ENCODE data around the gene LSM5. TPM values are rescaled to one million over a fixed set of nuclear protein-coding genes. Genes with fewer than 3 reads are reported as not detected.

The LSM5 gene
- 28.9 TPM for total RNA-seq

DNA sequence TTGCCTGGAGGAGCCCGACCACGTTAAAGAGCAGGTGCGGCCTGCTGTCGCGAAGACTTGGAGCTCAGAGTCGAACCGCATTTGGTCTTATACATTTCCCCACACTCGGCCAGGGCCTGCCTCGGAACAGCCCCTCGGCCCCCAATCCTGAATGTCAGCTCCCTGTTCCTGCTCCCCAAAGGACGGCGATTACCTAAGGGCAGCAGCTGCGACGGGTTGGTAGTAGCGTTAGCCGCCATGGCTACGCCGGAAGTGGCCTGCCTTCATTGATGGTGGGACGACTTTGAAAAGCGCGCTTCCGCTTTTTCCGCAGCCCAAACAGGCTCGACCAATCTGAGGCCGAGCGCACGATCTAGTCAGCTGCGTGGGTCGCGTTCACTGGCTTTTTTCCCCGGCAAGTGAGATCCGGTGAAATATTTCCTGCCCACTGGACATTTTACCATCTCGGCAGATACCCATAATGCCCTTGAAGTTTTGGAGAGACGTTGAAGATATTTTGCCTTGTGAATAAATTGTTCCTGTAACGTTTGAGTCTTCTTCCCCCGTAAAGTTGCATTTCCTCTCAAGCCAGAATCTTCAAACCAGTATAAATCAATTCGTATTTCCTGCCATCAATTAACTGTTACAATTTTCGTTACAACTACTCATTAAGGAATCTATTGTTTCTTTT, at the start of gene LSM5:
LSM5 (minus strand) TSS at position 254 of the 670 bp plus-strand sequence; CDS start at position 239, 15 bp downstream.
- peak; percentile 54 to 65 for DNase-seq (ENCODE audit: low spot score in 2 of 2)
- no peak for FAIRE-seq

DNA sequence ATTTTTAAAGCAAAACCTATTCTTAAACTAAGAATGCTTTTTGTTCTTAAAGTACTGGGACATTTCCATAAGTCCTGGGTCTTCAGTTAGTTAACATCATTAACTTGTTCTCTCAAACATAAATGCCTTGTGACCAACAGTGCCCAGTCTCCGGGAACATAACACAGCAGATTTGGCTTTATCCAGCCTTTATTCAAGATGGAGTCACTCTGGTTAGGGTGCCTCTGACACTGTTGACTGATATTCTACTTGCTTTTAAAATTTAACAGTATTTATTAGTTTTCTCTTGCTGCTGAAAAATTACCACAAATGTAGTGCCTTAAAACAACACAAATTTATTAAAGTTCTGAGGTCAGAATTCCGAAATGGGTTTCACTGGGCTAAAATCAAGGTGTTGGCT, 49.2 kb upstream of the LSM5 start:
- no peak for FAIRE-seq
- DNase-seq (ENCODE audit: low spot score in 2 of 2): no peak

DNA sequence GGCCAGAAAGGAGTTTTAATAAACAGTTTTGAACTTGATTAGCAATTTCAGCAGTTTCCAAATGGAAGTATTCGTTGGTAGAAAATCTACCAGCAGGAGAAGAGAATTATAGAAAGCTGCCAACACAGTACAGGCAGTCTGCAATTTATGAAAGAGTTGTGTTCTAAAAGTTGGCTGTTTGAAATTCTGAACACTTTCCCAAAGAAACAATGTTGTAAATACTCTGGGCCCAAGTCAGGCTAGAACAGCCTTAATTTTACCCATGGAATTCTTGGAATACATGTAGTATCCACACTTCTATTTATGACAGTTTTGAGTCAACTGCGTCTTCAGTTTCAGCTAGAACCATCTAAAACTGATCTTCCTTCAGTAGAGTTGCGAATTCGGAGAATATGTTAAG, 47.6 kb upstream of the LSM5 start:
- DNase-seq (ENCODE audit: low spot score in 2 of 2) (no peak), FAIRE-seq (no peak)

DNA sequence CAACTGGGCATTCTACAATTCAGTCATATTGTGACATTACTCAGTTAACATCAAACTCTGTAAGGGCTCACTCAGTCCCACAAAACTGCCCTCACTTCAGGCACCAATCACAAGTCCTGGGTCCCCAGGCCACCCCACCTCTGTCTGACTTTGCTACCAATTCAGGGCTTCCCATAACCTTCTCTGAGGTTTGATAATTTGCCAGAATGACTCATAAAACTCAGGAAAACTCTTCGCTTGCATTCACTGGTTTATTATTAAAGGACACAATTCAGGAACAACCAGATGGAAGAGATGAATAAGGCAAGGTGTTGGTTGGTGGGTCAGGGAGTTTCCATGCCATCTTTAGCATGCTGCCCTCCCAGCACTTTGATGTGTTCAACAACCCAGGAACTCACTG, 46.4 kb upstream of the LSM5 start:
- FAIRE-seq: no peak
- DNase-seq (ENCODE audit: low spot score in 2 of 2): no peak

DNA sequence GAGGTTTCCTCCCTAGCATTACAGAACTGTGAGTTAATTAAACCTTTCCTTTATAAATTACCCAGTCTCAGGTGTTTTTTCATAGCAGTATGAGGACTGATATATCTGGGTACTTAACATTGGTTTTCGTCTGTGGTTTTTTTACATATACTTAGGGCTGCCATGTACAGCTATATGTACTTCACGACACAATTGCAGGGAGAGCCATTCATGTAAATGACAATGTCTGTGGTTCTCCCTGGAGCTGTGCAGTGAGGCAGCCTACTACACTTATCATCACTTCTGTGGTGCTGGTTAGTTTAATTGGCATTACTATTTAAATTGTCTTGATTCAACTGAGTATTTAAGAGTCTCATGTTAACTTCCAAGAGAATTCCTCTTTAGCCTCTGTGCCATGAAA, 45.8 kb upstream of the LSM5 start:
- FAIRE-seq: no peak

DNA sequence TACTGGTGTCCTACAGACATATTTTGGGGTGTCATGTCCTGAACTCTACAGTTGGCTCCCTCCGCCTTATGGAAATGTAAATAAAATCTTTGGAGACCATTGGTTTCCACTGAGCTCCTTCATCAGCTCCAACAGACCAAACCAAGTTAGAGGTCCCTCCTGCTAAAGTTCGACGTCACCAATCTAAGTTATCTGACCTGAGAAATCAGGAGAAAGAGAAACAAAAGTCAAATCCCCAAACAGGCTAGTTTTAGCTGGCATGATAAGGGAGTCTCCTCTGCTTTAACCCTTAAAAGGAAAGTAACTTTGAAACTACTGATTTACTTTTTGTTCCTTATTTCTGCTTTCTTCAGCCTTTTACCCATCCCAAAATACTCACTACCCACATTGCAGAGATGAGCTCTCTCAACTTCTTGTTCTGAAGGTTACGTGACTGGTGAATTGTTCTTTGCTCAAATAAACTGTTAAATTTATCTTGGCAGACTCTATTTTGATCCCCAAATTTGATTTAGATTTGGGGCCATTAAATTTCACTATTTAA, 45.1 kb upstream of the LSM5 start:
- no peak for FAIRE-seq
- DNase-seq (ENCODE audit: low spot score in 2 of 2): no peak

More for the DNA sequence above, 45.8 kb upstream of the LSM5 start:
- no peak for DNase-seq (ENCODE audit: low spot score in 2 of 2)

DNA sequence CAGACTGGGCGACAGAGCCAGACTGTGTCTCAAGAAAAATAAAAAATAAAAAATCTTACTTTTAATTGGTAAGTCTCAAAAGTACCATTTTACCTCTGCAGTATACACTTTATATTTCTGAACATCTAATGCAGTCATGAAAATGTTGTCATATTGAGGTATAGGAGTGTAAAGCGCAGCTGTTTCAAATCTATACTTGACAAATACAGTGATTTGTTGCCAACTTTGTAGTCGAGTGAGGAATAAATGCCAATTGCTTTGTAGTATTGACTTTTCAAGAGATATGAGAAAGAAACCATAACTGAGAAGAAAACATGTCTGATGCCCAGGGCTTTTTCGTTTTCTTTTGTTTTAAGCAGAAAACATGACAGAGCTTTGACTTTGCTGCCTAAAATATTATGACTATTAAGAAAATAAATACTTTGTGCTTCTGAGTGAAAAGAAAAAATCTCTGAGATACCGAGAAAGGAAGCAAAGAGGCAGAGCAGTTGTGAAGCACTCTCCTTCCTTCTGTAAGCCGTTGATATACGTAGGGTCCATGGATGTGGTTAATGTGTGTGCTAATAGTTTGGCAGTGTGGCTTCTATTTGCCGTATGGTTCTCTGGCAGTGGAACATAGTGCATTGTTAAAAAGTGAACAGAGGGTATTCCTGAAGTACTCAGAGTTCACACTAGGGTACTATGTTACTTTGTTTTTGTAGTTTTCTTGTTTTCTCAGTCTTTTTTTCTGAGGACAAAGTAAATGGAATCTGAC, 43.3 kb upstream of the LSM5 start:
- FAIRE-seq (no peak), DNase-seq (ENCODE audit: low spot score in 2 of 2) (no peak)

DNA sequence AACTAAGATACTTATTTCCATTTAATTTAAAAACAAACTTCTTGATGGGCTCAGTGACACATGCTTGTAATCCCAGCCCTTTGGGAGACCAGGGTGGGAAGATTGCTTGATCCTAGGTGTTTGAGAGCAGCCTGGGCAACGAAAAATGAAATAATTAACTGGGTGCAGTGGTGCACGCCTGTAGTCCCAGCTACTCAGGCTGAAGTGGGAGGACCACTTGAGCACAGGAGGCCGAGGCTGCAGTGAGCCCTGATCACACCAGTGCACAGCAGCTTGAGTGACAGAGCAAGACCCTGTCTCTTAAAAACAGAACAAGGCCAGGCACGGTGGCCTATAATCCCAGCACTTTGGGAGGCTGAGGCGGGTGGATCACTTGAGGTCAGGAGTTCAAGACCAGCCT, 42.5 kb upstream of the LSM5 start:
- FAIRE-seq (no peak), DNase-seq (ENCODE audit: low spot score in 2 of 2) (no peak)

DNA sequence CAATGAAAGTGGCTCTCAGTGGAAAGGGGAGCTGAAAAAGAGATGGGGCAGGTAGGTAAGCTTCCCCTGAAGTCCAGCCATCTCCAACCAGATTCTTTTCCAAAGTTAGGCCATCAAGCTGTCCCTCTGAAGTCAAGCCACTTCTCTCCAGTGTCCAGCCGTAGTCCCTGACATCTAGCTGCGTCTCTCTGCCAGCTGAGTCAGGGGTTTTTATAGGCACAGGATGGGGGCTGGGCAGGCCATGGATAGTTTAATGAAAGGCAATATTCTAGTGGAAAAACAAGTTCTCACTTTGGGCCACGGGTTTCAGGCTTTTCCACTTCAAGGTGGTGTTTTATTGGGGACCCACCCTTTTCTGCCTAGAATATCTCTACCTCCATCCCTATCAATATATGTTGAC, 41.9 kb upstream of the LSM5 start:
- DNase-seq (ENCODE audit: low spot score in 2 of 2): no peak
- FAIRE-seq: no peak

DNA sequence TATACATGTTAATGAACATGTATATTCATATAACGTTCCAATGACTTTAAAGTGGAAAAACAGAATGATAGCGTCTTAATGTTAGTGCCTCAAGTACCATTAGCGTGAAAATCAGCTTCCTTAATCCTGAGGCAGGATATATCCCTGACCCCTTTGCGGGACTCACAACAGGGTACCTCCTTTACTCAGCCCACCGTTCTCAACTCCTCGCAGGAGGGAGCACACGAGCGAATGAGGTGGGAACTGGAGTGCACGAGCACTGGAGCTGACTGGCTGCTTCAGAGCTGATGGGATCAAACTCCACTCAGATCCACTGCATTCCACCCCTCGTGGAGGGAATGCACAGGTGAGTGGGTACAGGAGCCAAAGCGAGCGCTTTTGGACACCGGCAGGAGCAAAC, 41.2 kb upstream of the LSM5 start:
- FAIRE-seq: no peak
- no peak for DNase-seq (ENCODE audit: low spot score in 2 of 2)

DNA sequence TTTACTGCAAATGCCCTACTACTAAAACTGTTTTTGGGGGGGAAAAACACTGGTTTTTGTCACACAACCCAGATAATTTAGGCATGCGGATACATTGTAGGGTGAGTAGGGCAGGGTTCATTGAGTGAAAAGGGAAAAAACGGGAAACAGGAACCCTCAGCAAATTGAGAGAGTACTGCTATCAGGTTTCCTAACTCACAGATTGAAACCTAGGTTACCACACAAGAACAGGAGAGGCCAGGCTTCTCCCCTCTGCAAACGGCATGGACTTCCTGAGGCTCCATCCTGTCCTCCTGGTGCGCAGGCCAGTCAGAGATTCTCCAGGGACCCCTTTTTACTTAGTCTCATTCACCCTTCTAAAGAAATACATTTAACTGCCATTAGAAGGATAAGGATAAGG, 35.7 kb upstream of the LSM5 start:
- DNase-seq (ENCODE audit: low spot score in 2 of 2) (no peak), FAIRE-seq (no peak)

DNA sequence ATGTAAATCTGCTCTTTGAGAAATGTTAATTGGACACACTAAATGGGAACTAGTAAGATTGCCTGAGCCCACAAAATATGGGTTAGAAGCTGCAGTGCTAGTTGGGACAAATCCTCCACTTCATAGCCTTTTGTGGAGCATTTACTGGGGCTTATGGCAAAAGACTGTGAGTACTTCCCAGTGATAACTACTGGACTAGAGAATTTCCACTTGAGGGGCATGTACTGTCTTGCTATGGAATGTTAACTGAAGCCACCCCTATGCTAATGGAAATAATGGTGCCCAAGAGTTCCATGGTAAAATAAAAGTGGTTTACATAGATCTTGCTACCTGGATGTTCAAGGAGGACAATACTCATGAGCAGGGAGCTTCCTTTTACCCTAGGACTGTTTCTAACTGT, 34.5 kb upstream of the LSM5 start:
- FAIRE-seq: no peak
- DNase-seq (ENCODE audit: low spot score in 2 of 2): no peak

DNA sequence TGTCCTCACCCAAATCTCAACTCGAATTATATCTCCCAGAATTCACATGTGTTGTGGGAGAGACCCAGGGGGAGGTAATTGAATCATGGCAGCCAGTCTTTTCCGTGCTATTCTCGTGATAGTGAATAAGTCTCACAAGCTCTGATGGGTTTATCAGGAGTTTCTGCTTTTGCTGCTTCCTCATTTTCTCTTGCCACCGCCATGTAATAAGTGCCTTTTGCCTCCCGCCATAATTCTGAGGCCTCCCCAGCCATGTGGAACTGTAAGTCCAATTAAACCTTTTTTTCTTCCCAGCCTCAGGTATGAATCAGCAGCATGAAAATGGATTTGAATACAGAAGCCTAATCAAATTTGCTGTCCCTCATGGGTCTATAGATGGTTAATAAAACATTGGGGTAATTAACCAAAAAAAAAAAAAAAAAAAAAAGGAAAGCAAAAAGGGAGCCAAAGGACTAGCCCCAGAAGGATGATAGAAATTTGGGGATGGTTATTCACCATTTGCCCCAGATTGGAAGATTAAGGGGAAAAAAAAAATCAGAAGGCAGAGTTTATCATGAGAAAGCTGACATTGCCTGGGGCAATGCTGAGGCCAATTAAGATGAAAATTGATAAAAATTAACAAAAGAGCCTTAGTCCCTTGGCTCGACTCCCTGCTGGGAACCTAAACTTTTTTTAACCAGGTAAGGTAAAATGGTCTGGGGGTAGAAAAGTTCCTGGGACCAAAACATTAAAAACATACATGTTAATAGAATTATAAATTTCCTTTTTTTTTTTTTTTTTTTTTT, 32.8 kb upstream of the LSM5 start:
- DNase-seq (ENCODE audit: low spot score in 2 of 2): no peak
- FAIRE-seq: no peak

DNA sequence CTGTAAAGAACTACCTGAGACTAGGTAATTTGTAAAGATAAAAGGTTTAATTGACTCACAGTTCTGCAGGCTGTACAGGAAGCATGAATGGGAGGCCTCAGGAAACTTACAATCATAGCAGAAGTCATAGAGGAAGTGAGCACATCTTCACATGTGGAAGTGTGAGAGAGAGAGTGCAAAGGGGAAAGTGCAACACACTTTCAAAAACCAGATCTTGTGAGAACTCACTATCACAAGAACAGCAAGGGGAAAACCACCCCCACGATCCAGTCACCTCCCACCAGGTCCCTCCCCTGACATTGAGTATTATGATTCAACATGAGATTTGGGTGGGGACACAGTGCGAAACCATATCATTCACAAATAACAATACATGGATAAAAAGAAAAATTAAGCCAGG, 29.6 kb upstream of the LSM5 start:
- DNase-seq (ENCODE audit: low spot score in 2 of 2) (no peak), FAIRE-seq (no peak)

DNA sequence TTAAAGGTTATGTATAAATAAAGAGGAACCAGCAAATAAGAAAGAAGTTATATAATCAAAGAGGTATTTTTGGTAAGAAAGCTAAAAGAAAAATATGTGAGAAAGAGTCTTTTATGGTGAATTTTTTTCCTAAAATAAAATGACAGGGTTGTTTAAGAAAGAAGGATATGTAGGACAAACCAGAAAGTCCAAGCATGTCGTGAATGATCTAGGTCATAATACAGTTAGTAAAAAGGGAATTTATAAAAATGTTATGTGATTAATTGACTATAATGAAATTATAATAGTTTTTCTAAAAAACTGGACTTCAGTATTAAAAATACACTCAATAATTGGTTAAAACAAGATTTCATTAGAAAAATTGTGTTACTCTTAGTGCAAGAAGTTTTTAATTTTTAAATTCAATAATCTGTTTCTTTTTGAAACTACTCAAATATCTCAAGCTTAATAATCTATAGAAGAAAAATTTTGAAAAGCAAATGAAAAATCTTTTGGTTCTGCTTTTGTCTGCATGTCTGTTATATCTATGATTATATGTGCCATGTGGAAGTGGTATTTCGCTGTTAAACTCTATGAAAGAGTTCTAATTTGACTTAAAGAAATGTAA, 28.5 kb upstream of the LSM5 start:
- DNase-seq (ENCODE audit: low spot score in 2 of 2) (no peak), FAIRE-seq (peak; percentile 15)

DNA sequence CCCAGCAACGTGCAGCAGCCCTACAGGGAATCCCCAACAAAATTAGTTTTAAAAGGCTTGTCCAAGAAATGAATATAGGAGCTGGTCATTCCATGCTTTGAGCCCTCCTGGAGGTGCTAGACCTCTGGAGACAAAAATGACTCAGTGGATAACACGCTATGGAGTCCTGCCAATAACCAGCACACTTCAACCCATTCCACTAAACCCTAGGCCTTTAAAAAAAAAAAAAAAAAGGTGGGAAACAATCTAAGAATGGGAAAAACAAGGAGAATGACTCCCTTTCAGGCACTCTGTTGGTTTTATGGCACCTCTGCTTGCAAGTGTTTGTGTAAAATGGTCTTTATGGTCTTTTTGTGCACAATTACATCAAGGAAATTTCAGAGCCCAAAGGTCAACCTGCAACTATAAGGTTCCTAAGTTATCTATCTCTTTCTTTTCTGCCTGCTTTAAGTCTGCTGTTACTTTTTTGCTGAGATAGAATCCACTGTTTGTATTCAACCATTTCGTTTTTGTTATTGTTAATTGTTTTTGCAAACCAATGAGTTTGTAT, 26.4 kb upstream of the LSM5 start:
- DNase-seq (ENCODE audit: low spot score in 2 of 2) (no peak), FAIRE-seq (no peak)

DNA sequence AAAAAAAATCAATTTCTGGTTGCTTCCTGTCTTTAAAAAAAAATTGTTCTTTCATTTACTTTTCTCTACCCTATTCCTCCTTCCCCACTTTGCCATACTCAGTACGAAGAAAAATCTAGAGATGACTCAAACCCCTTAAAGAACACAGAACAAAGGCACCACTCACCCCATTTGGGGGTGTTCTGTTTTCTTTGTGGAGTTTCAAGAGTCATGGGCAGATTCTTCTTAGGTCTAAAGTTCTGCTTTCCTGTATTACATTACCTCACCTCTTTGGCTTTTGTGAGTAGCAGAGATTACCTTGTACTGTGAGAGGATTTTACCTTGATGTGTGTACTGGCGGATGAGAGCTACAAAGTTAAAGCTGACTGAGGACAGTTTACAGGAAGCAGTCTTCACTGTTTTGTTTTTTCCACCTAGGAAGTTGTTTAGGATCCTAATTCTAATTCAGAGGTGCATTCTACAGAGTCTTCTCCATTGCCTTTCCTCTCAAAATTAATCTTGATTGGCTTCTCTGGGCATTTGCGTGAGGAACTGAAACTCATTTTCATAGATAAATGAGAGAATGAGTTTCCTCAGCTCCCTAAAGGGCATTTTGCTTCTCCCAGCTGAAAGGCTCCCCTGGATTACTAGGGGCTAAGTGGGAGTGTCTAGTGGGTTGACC, 25.8 kb upstream of the LSM5 start:
- no peak for FAIRE-seq
- DNase-seq (ENCODE audit: low spot score in 2 of 2): no peak

DNA sequence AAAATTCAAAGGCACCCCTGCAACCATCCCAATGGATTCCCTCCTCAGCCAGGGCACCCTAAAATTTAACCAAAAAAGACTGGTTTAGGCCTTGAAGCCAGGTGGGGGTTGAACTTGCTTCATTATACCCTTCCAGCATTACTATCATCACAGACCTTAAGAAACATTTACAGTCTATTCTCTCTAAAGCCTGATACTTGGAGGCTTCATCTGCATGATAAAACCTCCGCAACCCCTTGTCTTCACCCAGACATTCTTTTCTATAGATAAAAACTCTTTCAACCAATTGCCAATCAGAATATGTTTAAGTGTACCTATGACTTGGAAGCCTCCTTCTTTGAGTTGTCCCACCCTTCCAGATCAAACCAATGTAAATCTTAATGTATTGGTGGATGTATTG, 23.0 kb upstream of the LSM5 start:
- no peak for FAIRE-seq
- DNase-seq (ENCODE audit: low spot score in 2 of 2): no peak

DNA sequence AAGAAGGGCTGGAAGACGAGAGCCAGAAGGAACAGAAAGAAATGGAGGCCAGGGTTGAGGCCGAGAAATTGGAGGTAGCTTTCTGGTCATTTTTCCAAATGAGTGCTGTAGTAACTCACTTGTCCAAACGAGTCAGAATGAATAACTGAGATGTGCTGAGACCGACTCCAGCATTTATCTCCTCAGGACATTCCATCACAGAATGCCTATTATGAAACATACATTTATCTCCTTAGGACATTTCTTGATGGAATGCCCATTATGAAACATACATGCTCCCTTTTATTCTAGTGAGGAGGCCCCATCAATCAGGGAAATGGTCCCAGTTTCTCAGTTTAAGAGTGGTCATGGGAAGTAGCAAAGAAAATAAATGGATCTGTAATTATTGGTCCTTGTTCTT, 21.6 kb upstream of the LSM5 start:
- DNase-seq (ENCODE audit: low spot score in 2 of 2): no peak
- FAIRE-seq: no peak

DNA sequence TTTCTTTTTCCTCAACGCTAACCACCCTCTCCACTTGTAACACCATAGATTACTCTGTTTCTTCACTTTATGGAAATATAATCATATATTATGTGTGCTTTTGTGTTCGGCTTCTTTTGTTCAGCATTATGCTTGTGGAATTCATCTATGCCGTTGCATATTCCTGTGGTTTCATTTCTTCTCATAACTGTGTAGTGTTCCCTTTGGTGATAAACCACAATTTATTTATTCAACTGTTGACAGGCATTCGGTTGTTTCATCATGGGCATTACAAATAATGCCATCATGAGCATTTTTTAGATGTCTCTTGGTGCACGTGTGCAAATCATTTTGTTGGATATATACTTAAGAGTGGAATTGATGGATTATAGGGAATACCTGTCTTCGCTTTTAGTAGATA, 17.2 kb upstream of the LSM5 start:
- no peak for FAIRE-seq

More for the DNA sequence above, 17.2 kb upstream of the LSM5 start:
- DNase-seq (ENCODE audit: low spot score in 2 of 2): no peak
